Keratinocyte (primary cell): Measurements from ENCODE around the gene SHROOM3.
A peak's percentile ranks its signal among the peaks of the same experiment; 100 is the strongest.

Source experiments
- EZH2 ChIP-seq: IDR thresholded peaks from one replicate; pipeline ENCODE4 v1.6.1; 2012; ENCODE audit warnings: inconsistent platforms, mild to moderate bottlenecking, low read length, moderate library complexity
- TF ChIP-seq, protein P1 (sequence below), 3 experiments: IDR thresholded peaks in 1 of 3; conservative IDR thresholded peaks in 1 of 3; optimal IDR thresholded peaks in 1 of 3; 2 replicates in 2 of 3; 3 replicates in 1 of 3; pipeline versions ENCODE3 to v1.5.1; 2011; ENCODE audit warnings: low read length in 3 of 3, mild to moderate bottlenecking in 3 of 3, moderate library complexity in 2 of 3, control low read depth in 1 of 3, inconsistent platforms in 1 of 3; ENCODE audit not compliant: insufficient read depth in 2 of 3; ENCODE audit errors: extremely low read depth in 1 of 3

DNA sequence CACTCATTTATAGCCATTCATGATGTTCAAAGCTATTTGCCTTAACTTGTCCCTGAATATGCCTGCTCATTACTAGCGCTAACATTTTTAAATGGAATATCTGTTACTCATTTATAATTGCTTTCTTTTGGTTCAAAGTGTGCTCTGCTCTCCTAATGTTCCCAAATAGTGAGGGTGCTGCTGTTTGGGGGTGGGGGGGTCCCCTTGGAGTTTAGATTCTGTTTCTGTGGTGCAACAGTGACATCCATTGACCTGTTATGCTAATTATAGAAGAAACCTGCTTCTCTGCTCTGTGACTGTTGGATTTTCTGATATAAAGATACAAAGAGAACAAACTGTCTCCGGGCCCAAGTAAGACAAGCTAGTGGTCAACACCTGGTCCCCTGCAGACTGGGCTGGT lies 222.4 kb downstream of the SHROOM3 start:
- TF ChIP-seq, protein P1, sequence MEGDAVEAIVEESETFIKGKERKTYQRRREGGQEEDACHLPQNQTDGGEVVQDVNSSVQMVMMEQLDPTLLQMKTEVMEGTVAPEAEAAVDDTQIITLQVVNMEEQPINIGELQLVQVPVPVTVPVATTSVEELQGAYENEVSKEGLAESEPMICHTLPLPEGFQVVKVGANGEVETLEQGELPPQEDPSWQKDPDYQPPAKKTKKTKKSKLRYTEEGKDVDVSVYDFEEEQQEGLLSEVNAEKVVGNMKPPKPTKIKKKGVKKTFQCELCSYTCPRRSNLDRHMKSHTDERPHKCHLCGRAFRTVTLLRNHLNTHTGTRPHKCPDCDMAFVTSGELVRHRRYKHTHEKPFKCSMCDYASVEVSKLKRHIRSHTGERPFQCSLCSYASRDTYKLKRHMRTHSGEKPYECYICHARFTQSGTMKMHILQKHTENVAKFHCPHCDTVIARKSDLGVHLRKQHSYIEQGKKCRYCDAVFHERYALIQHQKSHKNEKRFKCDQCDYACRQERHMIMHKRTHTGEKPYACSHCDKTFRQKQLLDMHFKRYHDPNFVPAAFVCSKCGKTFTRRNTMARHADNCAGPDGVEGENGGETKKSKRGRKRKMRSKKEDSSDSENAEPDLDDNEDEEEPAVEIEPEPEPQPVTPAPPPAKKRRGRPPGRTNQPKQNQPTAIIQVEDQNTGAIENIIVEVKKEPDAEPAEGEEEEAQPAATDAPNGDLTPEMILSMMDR (optimal IDR thresholded peaks at IDR 0.05 in 1 of 3, IDR thresholded peaks at IDR 0.05 in 1 of 3, conservative IDR thresholded peaks at IDR 0.05 in 1 of 3; ENCODE audit: extremely low read depth in 1 of 3, insufficient read depth in 2 of 3, low read length in 3 of 3), result peak in 1 of 3 experiments; percentile 6
- TF ChIP-seq EZH2, result no peak
